C4-2B (cell line): ENCODE data around the gene FUS.
"Not testable (repeated sequence)": the region's sequence is repeated elsewhere in the genome, so short reads cannot be mapped to it uniquely, and the experiment has no call there.

Experiments
- H3K27ac ChIP-seq: fragments of 450-650 bp; 2 replicates; pipeline ENCODE4 v1.5.1; 2017
- CTCF ChIP-seq: fragments of 450-650 bp; conservative IDR thresholded peaks from 2 replicates; pipeline ENCODE4 v1.5.1; 2017; ENCODE audit warnings: mild to moderate bottlenecking
- ZFX ChIP-seq: fragments of 450-650 bp; IDR thresholded peaks from 2 replicates; pipeline ENCODE4 v1.6.1; 2017

The FUS gene

DNA sequence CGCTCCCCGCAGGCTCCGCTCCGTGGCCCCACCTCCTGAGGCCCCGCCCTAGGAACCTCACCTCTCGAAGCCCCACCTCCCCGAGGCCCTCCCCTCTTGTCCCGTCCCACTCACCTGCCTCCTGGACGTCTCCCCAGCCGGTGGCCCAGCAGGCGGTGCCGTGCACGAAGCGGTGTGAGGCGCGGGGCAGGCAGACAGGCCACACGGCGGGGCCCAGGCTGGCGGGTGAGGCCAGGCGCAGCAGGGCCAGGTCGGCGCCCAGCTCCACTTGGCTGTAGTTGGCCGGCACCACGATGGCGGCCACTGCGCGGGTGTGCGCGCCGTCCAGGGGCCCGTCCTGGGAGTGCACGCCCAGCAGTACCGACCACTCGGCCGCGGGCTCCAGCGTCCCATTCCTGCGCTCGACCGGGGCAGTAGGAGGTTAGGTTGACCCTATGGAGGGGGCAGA, 31.6 kb upstream of the FUS start:
- TF ChIP-seq ZFX (no peak), CTCF (no peak)
- no peak overlapping the region for H3K27ac ChIP-seq

DNA sequence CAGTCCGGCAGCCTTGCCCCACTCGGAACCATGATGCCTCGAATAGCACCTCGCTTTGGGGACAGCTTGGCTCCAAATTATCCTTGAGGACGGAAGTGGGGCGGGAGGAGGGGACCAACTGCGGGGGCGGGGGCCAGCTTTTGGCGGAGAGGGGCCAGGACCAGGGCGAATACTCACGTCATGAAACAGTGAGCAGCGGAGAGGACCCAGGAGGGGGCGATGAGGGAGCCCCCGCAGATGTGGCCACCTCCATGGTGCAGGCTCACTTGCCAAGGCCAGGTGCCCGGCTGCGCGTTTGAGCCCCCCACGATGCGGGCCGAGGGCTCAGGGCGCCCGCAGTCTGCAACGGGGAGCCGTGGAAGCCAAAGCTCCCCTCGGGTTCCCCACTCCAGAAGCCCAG, 31.0 kb upstream of the FUS start:
- no peak for TF ChIP-seq CTCF
- no peak for TF ChIP-seq ZFX
- H3K27ac ChIP-seq = no peak overlapping the region

- no peak overlapping the region for H3K27ac ChIP-seq
- no peak for TF ChIP-seq ZFX
- no peak for TF ChIP-seq CTCF
Measured at GRCh38 chr16:31149332-31149731, 30.6 kb upstream of the FUS start.

GRCh38 chr16:31149894-31150890, 29.7 kb upstream of the FUS start, which contains the start of gene PRSS36:
Gene PRSS36, minus strand, starts transcription at chr16:31150066. Its CDS starts 31 bp downstream, at chr16:31150035.
- no peak within 1 kb of the TSS for H3K27ac ChIP-seq

GRCh38 chr16:31150976-31151375, 29.0 kb upstream of the FUS start:
- not testable (repeated sequence) for H3K27ac ChIP-seq

More at GRCh38 chr16:31149894-31150890, 29.7 kb upstream of the FUS start, which contains the start of gene PRSS36:
- TF ChIP-seq ZFX (no peak), CTCF (no peak)

DNA sequence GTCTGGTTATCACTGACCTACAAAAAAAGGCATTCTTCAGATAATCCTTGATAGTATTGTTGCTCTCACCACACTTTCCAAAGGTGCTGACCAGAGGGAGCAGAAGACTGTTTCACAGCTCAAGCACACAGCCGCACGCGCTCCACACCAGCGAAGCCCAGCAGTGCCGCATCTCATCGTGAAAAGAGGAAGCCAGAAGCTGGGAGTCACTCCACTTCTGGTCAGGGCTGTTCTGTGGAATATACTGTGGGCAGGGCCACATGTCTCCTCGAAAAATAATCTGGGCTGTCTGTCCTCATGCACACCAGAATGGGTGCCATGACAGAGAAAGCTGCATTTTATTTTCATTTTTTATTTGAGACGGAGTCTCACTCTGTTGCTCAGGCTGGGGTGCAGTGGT, 22.8 kb upstream of the FUS start:
- TF ChIP-seq CTCF (no peak), ZFX (no peak)
- no peak overlapping the region for H3K27ac ChIP-seq

- H3K27ac ChIP-seq = no peak overlapping the region
- no peak for TF ChIP-seq CTCF
- no peak for TF ChIP-seq ZFX
Measured at GRCh38 chr16:31167315-31167714, 12.6 kb upstream of the FUS start.
